Brain microvascular endothelial cell (primary cell): Measurements from ENCODE around the gene PLCD1.

ENCODE experiments used
- DNase-seq: peaks from one replicate; pipeline ENCODE4 v3.0.0-alpha.2; 2020
- H3K27ac ChIP-seq: fragments of 250-450 bp; sonication (Bioruptor Pico); 2 replicates; pipeline ENCODE4 v1.5.1; 2020; ENCODE audit warnings: mild to moderate bottlenecking, moderate library complexity
- H3K27me3 ChIP-seq: fragments of 250-450 bp; sonication (Bioruptor Pico); replicated peaks from 2 replicates; pipeline ENCODE4 v1.5.1; 2020; ENCODE audit warnings: mild to moderate bottlenecking
- H3K36me3 ChIP-seq: fragments of 250-450 bp; sonication (Bioruptor Pico); replicated peaks from 2 replicates; pipeline ENCODE4 v1.5.1; 2020; ENCODE audit warnings: mild to moderate bottlenecking
- H3K4me3 ChIP-seq: 2 replicates; pipeline ENCODE4 v1.5.1; 2011; ENCODE audit warnings: low read depth, mild to moderate bottlenecking, control low read depth, low read length, moderate library complexity
- CTCF ChIP-seq: IDR thresholded peaks from 2 replicates; pipeline ENCODE4 v1.5.1; 2011; ENCODE audit warnings: low read depth, mild to moderate bottlenecking, moderate library complexity, low read length, control low read depth, inconsistent platforms; ENCODE audit errors: missing control alignments
- in situ Hi-C: cut with HindIII; loops from 2 replicates; pipeline ENCODE4 v1.10.0; 2017; ENCODE audit warnings: low sequenced_read_pairs, low pct_ligation_motif_present

The PLCD1 gene

GRCh38 chr3:37984596-37984995, 44.8 kb downstream of the PLCD1 start:
- no peaks in the 10 kb centered on the region for H3K27me3 ChIP-seq
- peaks cover 2% of the 10 kb centered on the region for H3K36me3 ChIP-seq
- in situ Hi-C loops: no loop called here
- H3K27ac ChIP-seq: no peak overlapping the region
- no peak for DNase-seq
- no peak overlapping the region for H3K4me3 ChIP-seq
- TF ChIP-seq CTCF: no peak

DNA sequence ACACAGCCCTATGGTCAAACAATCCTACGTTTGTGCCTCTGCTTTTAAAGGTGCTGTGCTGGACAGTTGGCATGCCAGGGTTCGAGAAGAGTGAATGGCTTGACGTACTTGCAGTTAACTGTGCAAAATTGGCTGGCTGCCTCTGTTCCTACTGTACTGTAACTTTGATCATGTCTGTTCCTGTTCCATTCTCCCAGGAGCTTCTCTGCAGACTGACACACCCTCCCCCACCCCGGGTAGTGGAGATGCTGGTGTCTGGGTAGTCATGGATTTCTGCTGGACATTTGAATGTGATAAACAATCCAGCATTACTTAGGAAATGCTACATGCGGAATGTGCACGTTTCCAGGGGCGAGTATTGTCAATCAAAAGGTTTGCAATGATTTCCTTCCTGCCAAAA, 45.4 kb downstream of the PLCD1 start:
- Histone ChIP-seq H3K27me3 (no peaks in the 10 kb centered on the region), H3K4me3 (no peak overlapping the region), H3K36me3 (peaks cover 2% of the 10 kb centered on the region), H3K27ac (no peak overlapping the region)
- TF ChIP-seq CTCF: no peak
- in situ Hi-C loops: no loop called here
- no peak for DNase-seq

DNA sequence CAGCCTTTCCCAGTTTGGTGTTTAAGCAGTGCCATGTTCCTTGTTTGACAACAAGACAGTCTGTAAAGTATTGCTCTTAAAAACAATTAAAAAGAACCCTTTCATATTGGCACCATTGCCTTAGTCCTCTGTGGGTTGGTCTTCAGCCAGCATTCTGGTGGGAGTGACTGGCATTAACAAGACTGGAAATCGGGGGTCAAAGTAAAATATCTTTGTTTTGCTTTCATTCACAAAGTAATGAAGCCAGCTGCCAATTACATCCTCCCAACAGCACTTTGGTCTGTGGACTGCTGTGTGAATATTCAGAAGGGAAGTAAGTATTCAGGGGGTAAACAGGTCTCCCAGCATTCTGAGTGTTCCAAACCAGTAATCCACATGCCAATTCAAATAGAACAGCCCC, 47.1 kb downstream of the PLCD1 start:
- no peak overlapping the region for H3K27ac ChIP-seq
- no peak for TF ChIP-seq CTCF
- H3K36me3 ChIP-seq: peaks cover 2% of the 10 kb centered on the region
- DNase-seq: no peak
- no peak overlapping the region for H3K4me3 ChIP-seq
- in situ Hi-C loops: no loop called here
- no peaks in the 10 kb centered on the region for H3K27me3 ChIP-seq

GRCh38 chr3:37981348-37981664, 48.1 kb downstream of the PLCD1 start:
- in situ Hi-C loops: no loop called here
- Histone ChIP-seq H3K36me3 (peaks cover 3% of the 10 kb centered on the region), H3K4me3 (no peak overlapping the region), H3K27me3 (no peaks in the 10 kb centered on the region), H3K27ac (no peak overlapping the region)
- TF ChIP-seq CTCF: no peak
- no peak for DNase-seq

GRCh38 chr3:37980462-37981347, 48.7 kb downstream of the PLCD1 start:
- Histone ChIP-seq H3K36me3 (peaks cover 9% of the 10 kb centered on the region), H3K4me3 (no peak overlapping the region), H3K27me3 (no peaks in the 10 kb centered on the region), H3K27ac (no peak overlapping the region)
- no peak for DNase-seq
- in situ Hi-C loops: no loop called here
- no peak for TF ChIP-seq CTCF
